NCI-H146 treated with DMSO at 0.1 percent for 48 hours (cell line): ENCODE measurements around the gene LHFPL2.
A peak's percentile ranks its signal among the peaks of the same experiment; 100 is the strongest.

Source experiments
- DNase-seq: peaks from one replicate; lab custom pipeline; 2025; ENCODE audit not compliant: unreplicated experiment; lab: John Stamatoyannopoulos, UW

LHFPL2 gene

DNA sequence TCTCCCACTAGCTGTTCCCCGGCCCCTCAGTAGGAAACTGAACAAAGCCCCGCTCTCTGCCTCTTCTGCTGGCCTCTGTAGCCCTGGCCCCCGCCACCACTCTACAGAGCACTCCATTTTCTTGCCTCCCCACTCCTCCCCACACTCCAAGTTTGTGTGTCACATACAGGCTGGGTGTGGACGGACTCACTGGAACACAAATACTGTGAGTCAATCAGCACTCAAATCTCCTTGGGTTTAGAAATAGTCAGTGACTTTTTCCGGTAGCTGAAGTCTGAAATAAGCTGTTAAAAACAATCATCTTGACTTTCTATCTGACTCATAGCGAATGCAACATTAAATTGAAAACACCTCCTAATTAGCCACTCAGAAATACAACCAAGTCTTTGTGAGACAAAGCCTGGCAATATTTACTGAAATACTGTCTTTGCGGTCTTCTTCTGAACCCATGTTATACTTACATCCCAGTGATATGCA is 122.5 kb downstream of the LHFPL2 start:
- no peak for DNase-seq

DNA sequence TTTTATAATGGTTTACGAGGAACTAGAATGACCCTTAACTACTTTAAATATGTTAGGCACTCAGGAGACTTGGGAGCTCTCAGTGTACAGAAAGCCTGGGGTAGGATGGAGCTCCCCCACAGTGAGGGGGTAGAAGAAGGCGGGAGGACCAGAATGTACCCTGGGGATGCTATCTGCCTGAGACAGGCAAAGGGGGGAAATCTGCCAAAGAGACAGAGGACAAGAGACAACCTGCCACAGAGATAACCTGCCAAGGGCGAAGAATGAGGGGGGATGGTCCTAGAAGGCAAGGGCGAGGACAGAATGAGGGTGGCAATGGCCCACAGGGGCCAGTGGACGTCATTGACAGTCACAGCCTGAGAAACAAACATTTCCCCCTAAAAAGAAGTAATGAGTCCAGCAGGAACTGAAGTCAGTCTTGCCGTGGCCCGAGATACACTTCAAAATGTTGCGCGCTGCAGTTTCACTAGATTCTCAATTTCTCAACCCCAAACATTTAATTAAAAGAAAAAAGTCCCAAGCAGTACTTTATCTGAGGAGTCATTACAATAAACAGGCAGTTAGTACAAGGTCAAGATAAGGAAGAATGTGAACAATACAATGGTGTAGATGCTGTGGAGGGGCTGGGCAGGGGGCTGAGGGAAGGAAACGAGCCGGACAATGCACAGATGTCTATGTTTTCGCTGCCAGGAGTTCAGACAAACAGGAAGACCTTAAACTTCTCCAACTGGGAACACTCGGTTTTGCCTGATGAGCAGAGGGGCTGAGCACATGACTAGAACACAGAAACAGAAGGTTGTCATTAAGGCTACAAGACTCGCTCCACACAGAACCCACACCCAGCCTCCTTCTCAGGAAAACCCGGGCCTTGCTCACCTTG is 125.0 kb downstream of the LHFPL2 start:
- DNase-seq = no peak

DNA sequence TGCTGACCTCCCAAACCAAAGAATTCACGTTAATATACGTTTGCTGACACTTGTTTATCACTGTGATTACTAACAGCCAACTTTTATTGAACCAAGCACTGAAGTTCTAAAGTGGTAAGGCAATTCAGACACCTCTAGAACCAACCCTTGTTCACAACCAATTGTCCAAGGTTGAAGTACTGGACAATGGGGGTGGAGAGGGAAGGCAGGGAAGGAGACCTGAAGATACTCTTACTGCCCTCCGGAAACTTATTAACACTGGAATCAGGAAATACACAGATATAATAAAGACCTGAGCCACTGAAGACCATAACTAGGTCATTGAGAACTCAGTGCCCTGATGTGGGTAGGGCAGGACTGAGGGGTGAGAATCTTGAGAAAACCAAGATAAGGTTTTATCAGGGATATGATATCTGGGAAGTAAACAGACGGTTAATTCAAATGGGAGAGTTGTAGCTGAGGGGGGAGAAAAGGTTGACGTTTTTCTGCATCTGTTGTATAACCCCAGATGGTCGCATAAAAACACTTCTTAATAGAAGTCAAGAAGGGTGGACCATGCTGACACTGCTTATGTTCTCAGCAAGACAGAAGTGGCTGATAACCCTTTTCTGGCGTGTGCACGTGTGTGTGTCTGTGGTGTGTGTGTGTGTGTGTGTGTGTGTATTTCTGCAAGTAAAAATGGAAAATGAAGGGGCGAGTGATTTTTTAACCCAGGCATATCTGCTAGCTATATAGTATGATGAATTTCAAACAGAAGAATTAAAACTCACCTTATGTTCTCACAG is 125.9 kb downstream of the LHFPL2 start:
- no peak for DNase-seq

DNA sequence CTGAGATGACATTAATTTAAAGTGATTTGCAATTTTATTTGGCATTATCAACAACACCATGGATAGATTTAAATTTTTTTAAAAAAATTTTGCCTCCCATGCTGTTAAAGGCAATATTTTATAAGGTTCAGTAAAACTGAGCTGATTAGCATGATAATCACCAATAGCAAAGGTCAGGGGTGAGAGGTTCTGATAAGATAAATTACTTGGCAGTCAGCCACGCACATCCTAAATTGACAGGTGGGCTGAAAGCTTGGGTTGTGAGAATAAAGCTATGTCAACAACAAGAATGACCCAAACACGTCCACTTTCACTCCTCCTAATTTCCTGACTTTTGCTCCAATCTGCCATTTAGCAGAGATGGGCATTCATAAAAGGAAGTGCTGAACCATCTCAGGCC is 127.1 kb downstream of the LHFPL2 start:
- peak; percentile 85 for DNase-seq

DNA sequence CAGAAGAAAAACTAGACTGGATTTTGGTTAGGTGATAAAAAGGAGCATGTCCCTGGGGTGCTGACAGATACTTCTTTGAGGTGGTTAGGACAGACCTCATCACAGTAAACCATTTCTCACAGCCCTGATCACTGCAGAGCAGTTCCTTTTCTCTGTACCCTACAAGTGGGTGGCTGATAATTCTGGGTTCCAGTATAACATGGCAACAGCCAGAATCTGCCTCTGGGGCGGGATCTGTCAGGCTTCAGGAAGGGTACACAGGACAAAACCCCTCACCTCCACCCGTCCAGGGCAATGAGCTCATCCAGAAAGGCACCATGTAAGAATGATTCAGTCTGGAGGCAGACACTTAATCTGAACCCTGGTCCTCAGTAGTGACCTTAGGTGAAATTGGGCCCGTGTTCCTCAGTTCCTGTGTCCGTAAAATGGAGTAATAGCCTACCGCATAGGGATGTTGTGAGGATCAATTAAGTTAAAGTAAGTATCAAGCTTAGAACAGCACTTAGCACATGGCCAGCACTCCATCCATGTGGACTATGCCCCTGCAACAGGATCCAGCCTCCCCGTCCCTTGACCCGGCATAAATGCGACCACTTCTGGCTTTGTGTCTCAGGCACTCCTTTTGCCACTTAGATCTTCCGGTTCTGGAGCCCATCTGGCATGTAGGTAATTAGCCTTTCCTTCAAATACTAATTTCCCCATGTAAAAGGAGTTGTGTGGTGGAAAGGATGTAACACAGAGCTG is 129.2 kb downstream of the LHFPL2 start:
- DNase-seq = no peak

DNA sequence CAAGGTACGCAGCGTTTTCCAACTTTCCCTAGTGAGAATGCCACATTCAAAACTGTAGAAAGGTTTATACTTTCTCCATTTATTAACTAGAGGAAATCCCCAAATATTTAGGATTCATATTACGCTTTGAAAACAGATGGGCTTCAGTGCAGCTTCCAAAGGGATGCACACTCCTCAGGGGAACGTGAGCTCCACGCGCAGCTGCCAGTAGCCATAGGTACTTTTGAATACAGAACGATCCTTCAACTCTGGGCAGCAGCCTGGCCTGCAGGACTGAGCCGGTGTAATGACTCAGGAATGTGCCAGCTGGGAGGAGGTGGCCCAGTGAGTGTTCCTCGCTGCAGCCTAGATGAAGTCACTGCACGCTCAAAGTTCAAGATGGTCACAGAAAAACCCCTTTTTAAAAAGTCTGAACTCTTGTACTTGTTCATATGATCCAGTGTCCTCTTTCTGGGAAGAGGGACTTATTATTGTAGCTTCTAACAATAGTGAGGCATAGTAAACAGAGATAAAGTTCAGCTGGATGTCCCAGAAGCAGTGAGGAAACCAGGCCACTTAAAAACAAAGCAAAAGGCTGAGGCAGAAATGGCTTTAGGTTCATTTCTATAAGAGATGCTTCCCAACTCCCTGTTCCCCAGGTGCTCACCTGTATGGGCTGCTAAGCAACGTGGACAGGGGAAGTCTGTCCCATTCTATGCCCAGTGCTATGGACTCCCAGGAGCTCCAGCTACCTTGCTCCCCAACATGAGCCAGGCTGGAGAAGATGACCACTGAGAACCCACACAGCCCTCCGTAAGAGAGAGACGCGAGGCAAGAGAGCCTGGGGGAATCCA is 130.0 kb downstream of the LHFPL2 start:
- no peak for DNase-seq

DNA sequence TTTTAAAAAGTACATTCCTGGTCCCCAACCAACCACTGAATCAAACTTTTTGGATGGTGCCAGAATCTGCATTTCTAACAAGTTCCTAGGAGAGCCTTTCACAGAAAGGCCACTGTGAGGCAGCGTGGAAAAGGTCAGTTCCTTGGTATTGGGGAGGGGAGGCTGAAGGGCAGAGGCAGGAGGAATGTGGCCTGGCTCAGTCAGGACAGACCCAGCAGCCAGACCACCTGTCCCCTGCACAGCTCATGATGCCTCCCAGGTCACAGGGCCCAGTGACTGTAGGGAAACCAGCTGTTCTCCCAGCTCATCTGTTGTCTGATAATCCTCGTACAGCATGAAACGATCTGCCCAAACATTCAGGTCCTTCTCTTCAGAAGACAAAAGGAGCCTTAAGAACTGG is 132.9 kb downstream of the LHFPL2 start:
- no peak for DNase-seq

DNA sequence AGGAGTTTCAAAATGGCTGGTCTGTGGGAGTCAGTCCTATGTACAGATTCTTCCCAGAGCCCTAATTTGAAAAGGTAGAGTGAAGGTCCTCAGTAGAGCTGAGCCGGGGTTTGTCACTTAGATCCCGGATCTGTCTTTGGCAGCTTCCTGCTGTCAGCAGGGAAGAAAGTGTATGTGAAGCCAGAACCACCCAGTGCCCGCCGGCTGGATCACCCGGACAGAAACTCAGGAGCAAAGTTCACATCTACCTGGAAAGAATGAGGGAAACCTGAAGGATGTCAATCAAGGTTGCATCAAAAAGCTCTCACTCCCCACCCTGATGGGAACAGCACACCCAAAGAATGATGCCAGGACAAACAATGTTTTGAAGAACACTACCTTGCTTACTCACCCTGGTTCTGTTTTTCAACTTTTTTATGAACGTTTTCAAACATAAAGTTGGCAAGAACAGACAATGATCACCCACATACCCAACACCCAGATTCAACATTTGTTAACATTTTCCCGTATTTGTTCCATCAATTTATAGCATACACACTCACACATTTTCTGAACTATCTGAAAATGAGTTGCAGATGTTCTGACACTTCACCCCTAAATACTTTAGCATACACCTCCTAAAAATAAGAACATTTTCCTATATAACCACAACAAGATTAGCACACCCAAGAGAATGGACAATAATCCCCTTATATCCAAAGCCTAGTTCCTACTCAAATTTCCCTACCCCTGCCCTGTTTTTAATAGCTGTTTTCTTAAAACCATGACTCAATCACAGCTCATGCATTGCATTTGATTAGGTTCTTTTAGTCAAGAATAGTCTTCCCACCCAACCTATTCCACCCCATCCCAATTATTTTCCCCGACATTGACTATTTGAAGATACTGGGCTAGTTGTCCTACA is 133.9 kb downstream of the LHFPL2 start:
- DNase-seq = no peak

DNA sequence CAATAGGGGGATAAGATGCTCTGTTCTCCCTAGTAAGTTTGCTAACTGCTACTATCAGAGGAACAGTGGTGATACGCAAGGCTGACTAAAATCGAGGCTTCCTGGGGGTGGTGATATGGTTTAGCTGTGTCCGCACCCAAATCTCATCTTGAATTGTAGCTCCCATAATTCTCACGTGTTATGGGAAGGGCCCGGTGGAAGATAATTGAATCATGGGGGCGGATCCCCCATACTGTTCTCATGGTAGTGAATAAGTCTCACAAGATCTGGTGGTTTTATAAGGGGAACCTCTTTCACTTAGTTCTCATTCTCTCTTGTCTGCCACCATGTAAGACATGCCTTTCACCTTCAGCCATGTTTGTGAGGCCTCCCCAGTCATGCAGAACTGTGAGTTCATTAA is 135.1 kb downstream of the LHFPL2 start:
- DNase-seq = no peak

DNA sequence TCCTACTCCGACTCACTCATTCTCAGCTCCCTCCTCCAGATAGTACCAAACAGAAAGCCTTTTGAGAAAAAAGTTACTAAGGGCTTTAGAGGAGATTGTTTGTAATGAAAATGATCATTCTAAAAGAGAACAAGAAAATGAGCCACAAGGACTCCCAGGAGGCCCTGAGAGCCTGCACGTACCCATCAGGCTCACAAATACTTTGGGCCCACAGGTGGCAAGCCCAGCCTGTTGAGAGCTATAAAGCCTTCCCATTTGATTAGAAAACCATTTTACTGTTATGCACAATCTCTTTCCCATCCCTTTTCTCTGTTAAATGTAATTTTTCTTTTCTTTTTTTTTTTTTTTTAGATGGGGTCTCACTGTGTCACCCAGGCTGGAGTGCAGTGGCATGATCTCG is 136.1 kb downstream of the LHFPL2 start:
- no peak for DNase-seq

DNA sequence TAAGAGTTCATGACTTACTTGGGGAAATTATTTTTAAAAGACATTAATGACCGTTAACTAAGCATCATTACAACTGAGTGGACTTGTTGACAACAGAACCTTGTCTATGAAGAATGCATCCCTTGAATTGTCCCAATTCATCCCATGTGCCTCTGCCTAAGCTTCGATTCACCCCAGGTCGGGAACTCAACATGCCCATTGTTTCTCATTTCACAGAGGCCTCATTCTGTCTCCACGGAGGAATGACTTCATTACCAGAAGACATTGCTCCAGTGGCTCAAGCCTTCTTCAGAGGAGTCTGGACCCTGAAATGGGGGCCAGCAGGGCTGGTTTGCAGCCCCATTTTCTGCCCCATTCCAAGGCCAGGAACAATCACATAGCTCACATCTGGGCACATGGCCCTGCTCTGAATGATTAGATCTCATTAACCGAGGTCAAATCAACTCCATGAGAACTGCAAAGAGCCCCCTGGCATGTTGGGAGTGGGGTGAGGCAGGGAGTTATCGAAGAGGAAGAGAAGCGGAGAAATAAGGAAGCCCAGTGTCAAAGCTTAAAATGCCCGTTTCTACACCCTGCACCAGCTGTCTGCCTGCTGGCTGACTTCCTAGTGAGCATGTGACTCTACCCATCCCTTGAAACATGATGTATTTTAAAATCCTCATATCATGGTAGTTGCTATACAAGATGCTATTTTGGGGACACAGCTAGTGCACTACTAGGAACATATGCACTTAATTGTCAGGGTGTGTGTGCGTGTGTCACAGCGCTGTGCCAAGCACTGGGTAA is 137.3 kb downstream of the LHFPL2 start:
- no peak for DNase-seq

DNA sequence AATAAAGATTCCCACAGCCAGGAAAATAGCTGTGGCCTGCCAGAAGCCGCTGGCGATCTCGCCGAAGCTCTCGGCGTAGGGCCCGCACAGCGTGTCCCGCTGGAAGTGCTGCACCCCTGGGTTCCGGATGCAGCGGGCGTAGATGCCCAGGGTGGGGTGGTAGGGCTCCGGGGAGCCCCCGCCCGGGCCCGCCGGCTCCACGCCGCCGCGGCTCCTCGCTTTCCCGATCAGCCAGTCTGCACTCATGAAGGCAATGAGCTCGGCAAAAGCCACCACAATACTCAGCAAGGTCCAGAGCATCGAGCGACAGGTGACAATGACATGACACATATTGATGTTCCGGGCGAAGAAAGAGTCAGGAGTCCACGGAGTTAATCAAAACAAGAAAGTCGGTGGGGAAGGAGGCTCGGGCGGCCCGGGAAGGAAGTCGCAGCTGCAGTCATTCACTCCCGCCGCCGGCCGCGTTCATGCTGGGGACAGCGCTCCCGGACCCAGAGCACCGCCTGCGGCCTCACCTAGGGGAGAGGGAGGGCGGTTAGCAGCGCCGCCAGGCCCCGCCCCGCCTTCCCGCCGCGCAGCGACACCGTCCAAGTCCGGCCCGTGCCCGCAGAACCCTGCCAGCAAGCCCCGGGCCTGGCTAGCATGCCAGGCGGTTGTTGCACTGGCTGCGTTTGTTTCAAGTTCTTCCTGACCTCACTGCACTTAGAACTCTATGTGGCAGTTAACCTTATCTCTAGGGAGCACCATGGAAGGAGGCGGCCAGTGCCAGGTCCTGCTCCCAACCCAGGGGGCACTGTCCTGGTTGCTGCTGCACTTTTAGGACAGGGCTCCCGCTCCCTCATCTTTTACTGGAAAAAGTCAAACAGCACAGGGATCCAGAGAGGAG is 138.4 kb downstream of the LHFPL2 start:
- DNase-seq = peak; percentile 35

DNA sequence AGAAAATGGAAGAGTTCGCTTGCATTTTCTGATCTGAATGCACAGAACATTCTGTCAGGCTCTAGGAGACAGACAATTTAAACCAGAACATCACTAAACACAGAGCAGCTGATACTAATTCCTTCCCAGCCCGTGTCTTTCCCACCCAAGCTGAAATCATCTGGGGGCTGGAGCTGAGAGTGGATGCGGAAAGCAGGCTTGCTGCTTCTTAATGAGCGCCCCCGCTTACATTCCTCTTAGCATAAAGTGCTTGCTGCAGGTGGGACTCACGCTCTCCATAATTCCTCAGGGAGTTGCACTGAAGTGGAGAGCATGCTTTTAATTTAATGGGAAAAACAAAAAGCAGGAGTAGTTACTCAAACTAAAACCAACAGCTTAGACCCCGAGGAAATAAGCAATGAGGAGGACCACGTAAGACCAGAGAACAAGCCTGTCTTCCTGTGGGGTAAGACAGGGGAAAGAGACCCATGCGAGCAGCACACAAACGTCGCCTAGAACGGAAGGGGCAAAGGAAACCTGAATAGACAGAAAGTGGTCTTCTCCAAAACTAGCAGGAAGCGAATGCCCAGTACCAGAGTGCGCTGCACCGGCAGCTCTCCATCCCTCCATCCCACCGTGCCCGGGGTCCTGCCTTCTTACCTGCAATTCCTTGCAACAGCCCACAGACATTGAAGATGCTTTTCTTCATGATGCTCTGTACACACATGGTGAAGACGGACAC is 139.3 kb downstream of the LHFPL2 start:
- no peak for DNase-seq

DNA sequence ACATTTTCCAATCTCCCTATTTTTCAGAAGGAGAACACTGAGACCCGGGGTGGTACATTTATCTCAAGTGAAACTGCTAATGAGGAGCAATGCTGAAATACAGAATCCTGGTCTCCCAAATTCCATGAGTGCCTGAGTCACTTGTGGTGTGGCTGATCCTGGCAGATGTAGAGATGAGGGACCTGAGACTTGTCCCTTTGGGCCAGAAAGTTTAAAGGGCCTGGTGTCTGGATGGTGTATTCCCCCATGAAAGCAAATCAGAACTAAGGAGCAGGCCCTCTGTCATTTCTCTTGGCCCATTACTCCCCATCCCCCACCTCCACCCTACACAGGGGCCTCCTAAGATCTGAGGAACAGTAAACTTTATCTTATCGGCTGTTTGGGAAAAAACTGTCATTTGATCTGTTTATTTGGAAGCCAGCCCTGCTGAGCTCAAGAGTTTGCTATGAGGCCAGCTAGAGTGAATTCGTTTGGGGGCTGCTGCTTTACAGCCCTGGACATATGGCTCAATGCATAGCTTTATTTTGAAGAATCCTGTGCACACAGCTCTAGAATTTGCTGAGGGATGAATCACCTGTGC is 140.3 kb downstream of the LHFPL2 start:
- DNase-seq = no peak

DNA sequence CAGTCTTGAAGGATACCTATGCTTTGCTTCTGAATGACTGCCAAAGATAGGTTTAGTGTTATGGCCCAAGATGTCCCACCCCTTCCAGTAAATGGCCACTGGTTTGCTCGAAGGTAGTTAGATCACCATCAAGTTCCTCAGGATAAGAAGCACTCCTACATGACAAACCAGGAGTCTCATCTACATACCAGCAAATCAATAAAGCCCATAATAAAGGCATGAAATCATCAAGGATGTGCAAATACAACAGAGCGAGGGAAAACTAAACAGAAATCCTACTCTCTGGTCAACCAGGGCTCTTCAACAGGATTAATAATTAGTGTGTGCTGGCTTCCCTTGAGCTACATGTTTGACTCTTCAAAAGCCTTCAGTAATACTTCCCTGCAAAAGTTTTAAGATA is 141.0 kb downstream of the LHFPL2 start:
- DNase-seq = peak; percentile 18

DNA sequence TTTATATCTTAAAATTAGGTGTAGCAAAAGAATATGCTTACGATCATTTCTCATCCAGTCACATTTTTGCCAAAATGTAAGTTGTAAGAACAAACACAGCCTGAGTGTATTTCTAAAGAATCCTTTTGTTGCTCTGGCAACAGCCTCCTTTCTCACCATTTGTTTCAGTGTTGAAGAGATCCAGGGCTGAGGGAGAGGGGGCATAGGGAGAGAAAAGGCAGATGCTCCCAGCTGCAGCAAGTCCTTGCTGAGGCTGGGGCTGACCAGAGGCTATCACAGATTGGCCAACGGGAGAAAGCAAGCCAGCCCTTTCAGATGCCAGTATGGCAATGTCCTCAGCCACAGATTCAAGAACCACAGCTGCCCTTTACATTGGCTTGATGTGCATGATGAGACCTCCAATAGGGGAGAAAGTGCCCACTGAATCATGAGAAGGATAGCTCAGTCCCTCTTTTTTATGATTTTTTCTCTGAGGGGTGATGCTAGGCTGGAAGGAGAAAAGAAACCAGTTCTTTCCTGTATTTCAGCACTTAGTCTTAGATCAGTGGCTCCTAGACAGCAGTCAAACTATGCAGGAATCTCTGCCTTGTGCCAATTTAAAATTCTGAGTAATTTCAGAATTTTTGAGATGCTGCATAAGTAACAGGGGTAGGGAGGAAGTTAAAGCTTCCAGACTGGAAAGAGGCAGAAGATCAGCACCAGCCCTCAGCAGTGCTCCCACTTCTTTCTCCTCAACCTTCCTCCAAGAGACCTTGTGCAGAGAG is 142.1 kb downstream of the LHFPL2 start:
- no peak for DNase-seq
